NCI-H82 treated with DMSO at 0.1 percent for 48 hours (cell line): ENCODE data around the gene USP46.

Experiments
- DNase-seq: peaks from one replicate; lab custom pipeline; 2025; ENCODE audit not compliant: unreplicated experiment; lab: John Stamatoyannopoulos, UW

Gene USP46

GRCh38 chr4:52576961-52577623 lies 82.0 kb downstream of the USP46 start:
- no peak for DNase-seq

GRCh38 chr4:52576326-52576725 lies 82.8 kb downstream of the USP46 start:
- DNase-seq = no peak

GRCh38 chr4:52575406-52575805 lies 83.7 kb downstream of the USP46 start:
- no peak for DNase-seq

- no peak for DNase-seq
Measured at GRCh38 chr4:52574036-52574435, 85.1 kb downstream of the USP46 start.

- no peak for DNase-seq
Measured at GRCh38 chr4:52573551-52573950, 85.5 kb downstream of the USP46 start.

- DNase-seq = no peak
Measured at GRCh38 chr4:52572936-52573485, 86.1 kb downstream of the USP46 start.

GRCh38 chr4:52568351-52568750 lies 90.8 kb downstream of the USP46 start:
- no peak for DNase-seq

GRCh38 chr4:52566136-52567031 lies 92.7 kb downstream of the USP46 start:
- DNase-seq = no peak

GRCh38 chr4:52560844-52561280 lies 98.2 kb downstream of the USP46 start:
- DNase-seq = no peak

GRCh38 chr4:52555356-52555716 lies 103.8 kb downstream of the USP46 start:
- no peak for DNase-seq

GRCh38 chr4:52554612-52555355 lies 104.3 kb downstream of the USP46 start:
- no peak for DNase-seq

GRCh38 chr4:52552778-52553177 lies 106.3 kb downstream of the USP46 start:
- DNase-seq = no peak

- DNase-seq = no peak
Measured at GRCh38 chr4:52551487-52551886, 107.6 kb downstream of the USP46 start.

- DNase-seq = no peak
Measured at GRCh38 chr4:52550186-52550585, 108.9 kb downstream of the USP46 start.

GRCh38 chr4:52548818-52549570 lies 110.1 kb downstream of the USP46 start:
- no peak for DNase-seq

- DNase-seq = no peak
Measured at GRCh38 chr4:52546449-52546848, 112.7 kb downstream of the USP46 start.

GRCh38 chr4:52545099-52546069 lies 113.7 kb downstream of the USP46 start:
- no peak for DNase-seq
